H1 (cell line): ENCODE measurements around the gene MCC. TPM values are rescaled to one million over a fixed set of nuclear protein-coding genes. Genes with fewer than 3 reads are reported as not detected.

Source experiments
- CTCF ChIA-PET: fragments of 300-600 bp; sonication (Branson Sonifier 250); formaldehyde crosslinking; loops from one replicate; lab custom pipeline; 2021; ENCODE audit not compliant: partially characterized antibody; lab: Charles Lee
- POLR2A ChIA-PET: fragments of 300-600 bp; sonication (Branson Sonifier 250); formaldehyde crosslinking; loops from one replicate; lab custom pipeline; 2021; ENCODE audit warnings: inconsistent platforms; ENCODE audit not compliant: partially characterized antibody; lab: Charles Lee
- DNase-seq, 2 experiments: peaks; one replicate each; pipeline versions ENCODE4 v3.0.0 to v3.0.0-alpha.2; 2010 to 2022; ENCODE audit warnings: low spot score in 2 of 2, low read depth in 1 of 2, mixed read lengths in 1 of 2
- FAIRE-seq: peaks from 2 replicates; lab custom pipeline; 2011; peaks lifted over from hg19 to GRCh38; lab: Jason Lieb, UNC
- H2AFZ ChIP-seq: 2 replicates; pipeline ENCODE4 v1.8.1; 2012; ENCODE audit warnings: low read length, inconsistent platforms
- H2AK5ac ChIP-seq: 2 replicates; pipeline ENCODE4 v1.6.1; 2013; ENCODE audit warnings: low read depth, low read length
- H2BK120ac ChIP-seq: replicated peaks from 2 replicates; pipeline ENCODE3; 2013; ENCODE audit warnings: low read depth, low read length, inconsistent platforms
- H2BK12ac ChIP-seq: 2 replicates; pipeline ENCODE4 v1.6.1; 2013; ENCODE audit warnings: low read depth, low read length
- H2BK15ac ChIP-seq: 2 replicates; pipeline ENCODE4 v1.6.1; 2013; ENCODE audit warnings: low read length
- H2BK20ac ChIP-seq: 2 replicates; pipeline ENCODE4 v1.6.1; 2013; ENCODE audit warnings: low read length
- H2BK5ac ChIP-seq: 2 replicates; pipeline ENCODE4 v1.6.1; 2013; ENCODE audit warnings: low read depth, low read length
- H3K14ac ChIP-seq: 2 replicates; pipeline ENCODE4 v1.6.1; 2013; ENCODE audit warnings: inconsistent platforms; ENCODE audit not compliant: insufficient read length
- H3K18ac ChIP-seq: 2 replicates; pipeline ENCODE4 v1.6.1; 2013; ENCODE audit warnings: low read length; ENCODE audit errors: extremely low read depth
- H3K23ac ChIP-seq: 2 replicates; pipeline ENCODE4 v1.6.1; 2013; ENCODE audit warnings: inconsistent platforms; ENCODE audit not compliant: insufficient read length
- H3K23me2 ChIP-seq: 2 replicates; pipeline ENCODE4 v1.6.1; 2013; ENCODE audit warnings: low read depth, low read length
- H3K27ac ChIP-seq: 2 replicates; pipeline ENCODE4 v1.6.1; 2011; ENCODE audit warnings: low read depth, low read length, inconsistent platforms
- H3K27me3 ChIP-seq, 4 experiments: replicated peaks in 1 of 4; 1 replicate in 1 of 4; 2 replicates in 3 of 4; pipeline versions ENCODE4 v1.6.1 to v1.8.1; 2011 to 2013; ENCODE audit warnings: low read length in 3 of 4, mild to moderate bottlenecking in 3 of 4, inconsistent platforms in 2 of 4, mixed read lengths in 2 of 4, moderate library complexity in 1 of 4; ENCODE audit not compliant: control insufficient read depth in 3 of 4, insufficient read depth in 3 of 4; ENCODE audit errors: extremely low read depth in 1 of 4
- H3K36me3 ChIP-seq, 4 experiments: 2 replicates each; pipeline versions ENCODE4 v1.6.1 to v1.8.1; 2011 to 2013; ENCODE audit warnings: mild to moderate bottlenecking in 4 of 4, low read length in 3 of 4, moderate library complexity in 2 of 4, control low read depth in 1 of 4, inconsistent platforms in 1 of 4; ENCODE audit not compliant: insufficient read depth in 4 of 4, control insufficient read depth in 2 of 4
- H3K4ac ChIP-seq: replicated peaks from 2 replicates; pipeline ENCODE3; 2013; ENCODE audit warnings: low read length, low read depth, mixed read lengths, inconsistent platforms; ENCODE audit not compliant: insufficient read length
- H3K4me1 ChIP-seq, 4 experiments: replicated peaks in 1 of 4; 1 replicate in 1 of 4; 2 replicates in 3 of 4; pipeline versions ENCODE4 v1.6.1 to v1.8.1; 2011 to 2013; ENCODE audit warnings: low read length in 3 of 4, inconsistent platforms in 2 of 4, mixed read lengths in 1 of 4; ENCODE audit not compliant: insufficient read depth in 4 of 4, control insufficient read depth in 3 of 4
- H3K4me2 ChIP-seq, 2 experiments: 2 replicates each; pipeline versions ENCODE4 v1.6.1 to v1.8.1; 2011 to 2013; ENCODE audit warnings: low read depth in 2 of 2, low read length in 2 of 2, control low read depth in 1 of 2, inconsistent platforms in 1 of 2, mild to moderate bottlenecking in 1 of 2; ENCODE audit not compliant: insufficient read depth in 1 of 2
- H3K4me3 ChIP-seq, 4 experiments: fragments of 200-600, 300-600 bp in 1 of 4; sonication (generic), shearing (Covaris generic), sonication (Bioruptor Twin) in 1 of 4; 2 replicates each; pipeline versions ENCODE4 v1.5.1 to v1.8.1; 2011 to 2016; ENCODE audit warnings: low read length in 4 of 4, low read depth in 3 of 4, control low read depth in 2 of 4, inconsistent platforms in 2 of 4, mild to moderate bottlenecking in 2 of 4, mixed read lengths in 1 of 4, moderate library complexity in 1 of 4; ENCODE audit not compliant: insufficient read depth in 2 of 4; ENCODE audit errors: extremely low read depth in 1 of 4
- H3K56ac ChIP-seq: replicated peaks from 2 replicates; pipeline ENCODE3; 2013; ENCODE audit warnings: low read depth, mild to moderate bottlenecking, mixed read lengths, low read length, inconsistent platforms; ENCODE audit not compliant: insufficient read length
- H3K79me1 ChIP-seq: 2 replicates; pipeline ENCODE4 v1.6.1; 2013; ENCODE audit warnings: low read depth, low read length, control low read depth
- H3K79me2 ChIP-seq, 2 experiments: 2 replicates each; pipeline versions ENCODE4 v1.6.1 to v1.8.1; 2012 to 2013; ENCODE audit warnings: low read length in 2 of 2, mild to moderate bottlenecking in 2 of 2, inconsistent platforms in 1 of 2; ENCODE audit not compliant: insufficient read depth in 2 of 2, control insufficient read depth in 1 of 2
- H3K9ac ChIP-seq, 4 experiments: replicated peaks in 1 of 4; 1 replicate in 1 of 4; 2 replicates in 3 of 4; pipeline versions ENCODE4 v1.6.1 to v1.8.1; 2011 to 2013; ENCODE audit warnings: low read depth in 3 of 4, low read length in 3 of 4, control low read depth in 2 of 4, mild to moderate bottlenecking in 2 of 4, moderate library complexity in 2 of 4, inconsistent platforms in 1 of 4; ENCODE audit errors: extremely low read depth in 1 of 4
- H3K9me3 ChIP-seq, 2 experiments: 2 replicates each; pipeline versions ENCODE4 v1.6.1 to v1.8.1; 2012 to 2013; ENCODE audit warnings: mild to moderate bottlenecking in 2 of 2, moderate library complexity in 2 of 2, control low read depth in 1 of 2, inconsistent platforms in 1 of 2, low read depth in 1 of 2, low read length in 1 of 2, mixed read lengths in 1 of 2; ENCODE audit not compliant: insufficient read depth in 2 of 2
- H4K20me1 ChIP-seq, 2 experiments: replicated peaks in 1 of 2; 2 replicates each; pipeline versions ENCODE3 to v1.8.1; 2011 to 2013; ENCODE audit warnings: inconsistent platforms in 2 of 2, low read length in 2 of 2, mild to moderate bottlenecking in 1 of 2; ENCODE audit not compliant: insufficient read depth in 2 of 2, control insufficient read depth in 1 of 2
- H4K5ac ChIP-seq: 2 replicates; pipeline ENCODE4 v1.6.1; 2013; ENCODE audit warnings: low read length, low read depth, mixed read lengths, inconsistent platforms; ENCODE audit not compliant: insufficient read length
- H4K8ac ChIP-seq: 2 replicates; pipeline ENCODE4 v1.8.0; 2013; ENCODE audit warnings: mild to moderate bottlenecking, moderate library complexity, low read length, inconsistent platforms; ENCODE audit not compliant: insufficient read depth; ENCODE audit errors: extremely low read depth
- H4K91ac ChIP-seq: replicated peaks from 2 replicates; pipeline ENCODE3; 2013; ENCODE audit warnings: low read length, mixed read lengths, inconsistent platforms; ENCODE audit not compliant: insufficient read length
- POU5F1 ChIP-seq: IDR thresholded peaks from 2 replicates; pipeline ENCODE4 v1.6.1; 2011; ENCODE audit warnings: low read depth, mild to moderate bottlenecking, low read length, moderate library complexity
- WGBS, 2 experiments: shearing (Covaris generic) in 1 of 2; methylation state at CpG; one replicate each; pipeline versions ENCODE4 v1.1.6 to v1.1.7; 2013 to 2015; ENCODE audit warnings: low lambda C conversion rate in 2 of 2, mixed read lengths in 2 of 2, inconsistent platforms in 1 of 2, low coverage in 1 of 2, missing lambda C conversion rate in 1 of 2; ENCODE audit not compliant: insufficient replicate concordance in 2 of 2, insufficient coverage in 1 of 2, insufficient read length in 1 of 2; ENCODE audit errors: extremely low coverage in 1 of 2, missing lambda C conversion rate in 1 of 2; 5-methylcytosine and 5-hydroxymethylcytosine counted together
- polyA plus RNA-seq, 7 experiments: library from polyadenylated mRNA; depleted of rRNA in 3 of 7; stranded (reverse) in 5 of 7; unstranded in 2 of 7; fragments of >200 nt in 5 of 7; fragments of 200-250 nt in 2 of 7; gene quantifications; 1 replicate in 5 of 7; 2 replicates in 1 of 7; 4 replicates in 1 of 7; pipeline versions ENCODE4 v1.2.1 to v1.2.3, GENCODE V29; 2011 to 2013; ENCODE audit warnings: missing spikeins in 2 of 7, mixed read lengths in 2 of 7
- total RNA-seq: library from RNA; stranded (reverse); fragmentation: NEBNext Ultra II Directional; extraction: Animal tissue kit (Norgen Biotek cat#: 25700); gene quantifications from 2 replicates; pipeline ENCODE4 v1.2.1, GENCODE V29; 2021

MCC gene
- total and polyA plus RNA-seq, 2 of the 8 experiments (the other 6 are each of a cell fraction or from before 2014, with no cell fraction given) = 2.6 to 18.3 TPM

DNA sequence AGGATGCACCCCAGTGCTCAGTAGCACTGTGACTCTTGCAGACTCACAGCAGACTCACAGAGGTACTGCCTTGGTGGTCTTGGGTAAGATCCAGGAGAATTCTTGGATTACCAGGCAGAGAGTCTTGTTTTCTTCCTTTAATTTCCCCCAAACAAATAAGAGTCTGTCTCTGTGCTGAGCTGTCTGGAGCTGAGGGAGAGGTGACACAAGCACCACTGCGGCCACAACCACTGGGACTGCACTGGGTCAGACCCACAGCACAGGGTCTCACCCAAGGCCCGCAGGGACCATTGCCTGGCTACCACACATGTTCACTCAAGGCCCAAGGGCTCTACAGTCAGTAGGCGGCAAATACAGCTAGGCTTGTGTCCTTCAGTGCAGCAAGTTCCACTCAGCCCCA is 13.8 kb upstream of the MCC start:
- no peaks in the 10 kb centered on the region for H3K4me1 ChIP-seq
- no peak for TF ChIP-seq POU5F1
- TF ChIP-seq, all 59 proteins: peak for 0
- no peak for FAIRE-seq

More for the DNA sequence above, 13.8 kb upstream of the MCC start:
- H3K9me3 ChIP-seq = no peaks in the 10 kb centered on the region
- H3K79me2 ChIP-seq = no peaks in the 10 kb centered on the region
- H3K4ac ChIP-seq = no peak overlapping the region
- ChIA-PET CTCF (interaction anchor here (0.6 to 2.9 kb wide), 9 partner anchors 9 to 507 kb away, joined by 3 to 14 read pairs (median 4); partner anchors contain the start of gene YTHDC2), POLR2A (no interaction called here)
- DNase-seq = no peak
- no peaks in the 10 kb centered on the region for H3K79me1 ChIP-seq
- H3K23me2 ChIP-seq = no peaks in the 10 kb centered on the region
- no peaks in the 10 kb centered on the region for H3K27me3 ChIP-seq
- no peak overlapping the region for H2BK15ac ChIP-seq
- H3K4me2 ChIP-seq = no peak overlapping the region
- H3K56ac ChIP-seq = no peak overlapping the region
- H3K18ac ChIP-seq = no peak overlapping the region
- H2AFZ ChIP-seq = no peak overlapping the region
- H3K27ac ChIP-seq = no peak overlapping the region
- H3K4me3 ChIP-seq = no peak overlapping the region
- no peak overlapping the region for H3K14ac ChIP-seq
- H4K91ac ChIP-seq = no peak overlapping the region
- H4K5ac ChIP-seq = no peak overlapping the region
- no peak overlapping the region for H2BK12ac ChIP-seq
- H3K9ac ChIP-seq = no peak overlapping the region
- no peak overlapping the region for H3K23ac ChIP-seq
- no peaks in the 10 kb centered on the region for H3K36me3 ChIP-seq
- no peaks in the 10 kb centered on the region for H4K20me1 ChIP-seq
- H2BK120ac ChIP-seq = no peak overlapping the region
- no peak overlapping the region for H2BK5ac ChIP-seq
- no peak overlapping the region for H2BK20ac ChIP-seq
- H2AK5ac ChIP-seq = no peak overlapping the region
- peak overlapping the region; percentile 53; the same call in 1 of the 2 replicates for H4K8ac ChIP-seq
- WGBS, 2 experiments = 79% methylated on average over 3 of the region's 3 CpGs; no CpG with 5 or more reads in 1 of the 2 experiments
